Measurements from ENCODE around the gene MLF2.
"Not testable (repeated sequence)": the region's sequence is repeated elsewhere in the genome, so short reads cannot be mapped to it uniquely, and the experiment has no call there.

Gene MLF2

DNA sequence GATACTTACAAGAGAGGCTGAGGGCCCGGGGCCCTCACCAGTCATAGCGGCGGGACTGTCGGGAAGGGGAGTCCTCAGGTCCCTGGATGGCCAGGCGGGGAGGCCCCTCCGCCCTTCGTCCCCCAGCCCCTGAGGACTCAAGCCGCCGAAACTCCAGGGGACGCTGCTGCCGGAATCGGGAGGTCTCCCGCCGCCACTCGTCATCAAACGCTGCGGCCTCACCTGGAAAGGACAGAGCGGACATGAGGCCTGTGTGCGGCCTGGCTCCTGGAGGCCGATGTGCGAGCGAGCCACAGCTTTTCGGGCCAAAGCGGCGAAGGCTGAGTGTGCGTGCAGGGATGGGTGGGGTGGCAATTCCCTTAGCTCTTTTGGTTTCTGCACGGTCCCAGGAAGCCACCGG is 4.2 kb downstream of the MLF2 start:
- Histone ChIP-seq H3K27me3 (replicated peaks) (no peaks in the 10 kb centered on the region), H3K4me3 (ENCODE audit: low read depth, low read length) (no peak overlapping the region), H3K36me3 (replicated peaks) (peaks cover 55% of the 10 kb centered on the region), H3K27ac (no peak overlapping the region)
- TF ChIP-seq CTCF (IDR thresholded peaks at IDR 0.05; ENCODE audit: low read depth, low read length, missing control alignments), result no peak
- DNase-seq, result no peak
- in situ Hi-C loops (cut with HindIII; ENCODE audit: low pct_ligation_motif_present, low sequenced_read_pairs), result no loop called here

DNA sequence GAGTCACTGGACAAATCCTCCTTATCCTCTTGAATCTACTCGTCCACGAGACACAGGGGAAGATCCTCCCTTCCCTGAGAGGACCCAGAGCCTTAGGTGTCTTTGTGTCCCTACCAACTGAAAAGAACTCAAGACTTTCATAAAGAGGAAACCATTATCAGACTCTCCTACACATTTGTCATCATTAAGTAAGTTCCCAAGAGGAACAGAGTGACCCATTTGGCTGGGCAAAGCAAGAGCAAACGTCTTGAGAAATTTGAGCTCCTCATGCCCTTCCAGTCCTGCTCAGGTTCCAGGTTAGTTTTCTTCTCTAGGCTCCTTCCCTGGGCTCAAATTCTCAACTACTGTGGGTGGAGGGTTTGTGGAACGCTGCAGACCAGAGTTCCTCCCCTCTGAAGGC is 5.7 kb downstream of the MLF2 start:
- no peaks in the 10 kb centered on the region for H3K27me3 ChIP-seq (replicated peaks)
- peaks cover 55% of the 10 kb centered on the region for H3K36me3 ChIP-seq (replicated peaks)
- no peak for TF ChIP-seq CTCF (IDR thresholded peaks at IDR 0.05; ENCODE audit: low read depth, low read length, missing control alignments)
- no peak overlapping the region for H3K27ac ChIP-seq
- H3K4me3 ChIP-seq (ENCODE audit: low read depth, low read length), result no peak overlapping the region
- no peak for DNase-seq
- in situ Hi-C loops (cut with HindIII; ENCODE audit: low pct_ligation_motif_present, low sequenced_read_pairs), result no loop called here

DNA sequence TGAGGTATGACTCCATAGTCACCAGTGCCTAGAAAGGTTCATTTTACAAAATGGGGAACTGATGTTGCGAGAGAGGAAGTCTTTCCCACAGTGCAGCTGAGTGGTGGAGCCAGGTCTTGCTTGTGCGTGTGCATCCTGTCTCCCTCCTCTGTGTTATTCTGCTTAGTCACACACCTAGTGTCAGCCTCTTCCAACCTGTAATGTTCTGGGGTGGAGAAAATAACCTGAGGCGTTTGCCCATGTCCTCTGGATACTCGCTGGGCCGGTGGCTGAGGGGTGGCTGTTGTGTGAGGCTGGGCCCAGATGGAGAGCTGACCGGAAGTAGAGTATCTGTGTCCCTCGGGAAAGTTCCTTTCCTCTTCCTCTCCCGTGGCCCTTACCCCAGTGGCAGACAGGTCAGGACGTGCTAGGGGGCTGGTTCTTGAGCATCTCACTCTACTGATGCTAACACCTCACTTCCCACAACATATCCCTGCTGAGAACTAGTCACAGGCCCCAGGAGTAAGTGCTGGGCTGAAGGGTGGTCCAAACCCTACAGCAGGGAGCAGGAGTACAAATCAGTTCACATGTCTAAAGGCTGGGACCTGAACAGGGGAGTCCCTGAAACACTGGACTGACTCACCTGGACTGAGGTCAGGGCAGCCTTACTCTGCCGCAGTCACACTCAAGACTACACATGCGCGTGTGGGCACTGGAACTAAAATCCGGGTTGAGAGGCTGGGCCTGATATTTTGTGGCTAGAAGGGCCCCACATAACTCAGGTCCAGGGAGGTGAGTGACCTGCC is 7.0 kb downstream of the MLF2 start:
- in situ Hi-C loops (cut with HindIII; ENCODE audit: low pct_ligation_motif_present, low sequenced_read_pairs), result no loop called here
- Histone ChIP-seq H3K27me3 (replicated peaks) (no peaks in the 10 kb centered on the region), H3K27ac (no peak overlapping the region), H3K36me3 (replicated peaks) (peaks cover 46% of the 10 kb centered on the region), H3K4me3 (ENCODE audit: low read depth, low read length) (no peak overlapping the region)
- TF ChIP-seq CTCF (IDR thresholded peaks at IDR 0.05; ENCODE audit: low read depth, low read length, missing control alignments), result no peak
- DNase-seq, result no peak

DNA sequence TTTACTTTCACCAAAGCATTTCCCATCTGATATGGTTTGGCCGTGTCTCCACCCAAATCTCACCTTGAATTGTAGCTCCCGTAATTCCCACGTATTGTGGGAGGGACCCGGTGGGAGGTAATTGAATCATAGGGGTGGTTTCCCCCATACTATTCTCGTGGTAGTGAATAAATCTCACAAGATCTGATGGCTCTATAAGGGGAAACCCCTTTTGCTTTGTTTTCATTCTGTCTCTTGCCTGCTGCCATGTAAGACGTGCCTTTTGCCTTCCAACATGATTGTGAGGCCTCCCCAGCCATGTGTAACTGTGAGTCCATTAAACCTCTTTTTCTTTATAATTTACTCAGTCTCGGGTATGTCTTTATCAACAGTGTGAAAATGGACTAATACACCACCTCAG is 9.6 kb downstream of the MLF2 start:
- H3K27ac ChIP-seq; DNase-seq; in situ Hi-C loops (cut with HindIII; ENCODE audit: low pct_ligation_motif_present, low sequenced_read_pairs); H3K27me3 ChIP-seq (replicated peaks); H3K4me3 ChIP-seq (ENCODE audit: low read depth, low read length): not testable (repeated sequence)
- peaks cover 21% of the 10 kb centered on the region for H3K36me3 ChIP-seq (replicated peaks)

DNA sequence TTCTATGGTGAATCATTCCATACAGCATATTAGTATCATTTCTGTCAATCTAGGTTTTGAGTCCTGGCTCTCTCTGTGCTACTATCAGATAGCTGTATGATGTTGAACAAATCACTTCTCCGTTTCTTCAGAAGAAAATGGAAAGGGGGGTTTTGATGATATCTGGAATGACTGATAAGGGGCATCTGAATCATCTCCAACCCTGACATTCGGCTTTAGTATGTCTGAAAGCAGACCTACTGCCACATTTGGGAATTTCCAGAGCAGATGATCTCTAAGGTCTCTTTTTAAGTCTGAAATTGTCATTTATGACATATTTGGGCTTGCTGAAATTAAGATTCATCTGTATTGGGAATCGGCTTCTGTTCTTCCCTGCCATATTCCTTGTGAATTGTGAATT is 10.1 kb downstream of the MLF2 start:
- no peaks in the 10 kb centered on the region for H3K27me3 ChIP-seq (replicated peaks)
- in situ Hi-C loops (cut with HindIII; ENCODE audit: low pct_ligation_motif_present, low sequenced_read_pairs), result no loop called here
- H3K4me3 ChIP-seq (ENCODE audit: low read depth, low read length), result no peak overlapping the region
- no peak for TF ChIP-seq CTCF (IDR thresholded peaks at IDR 0.05; ENCODE audit: low read depth, low read length, missing control alignments)
- peaks cover 16% of the 10 kb centered on the region for H3K36me3 ChIP-seq (replicated peaks)
- H3K27ac ChIP-seq, result no peak overlapping the region
- no peak for DNase-seq

- DNase-seq; H3K36me3 ChIP-seq (replicated peaks); H3K4me3 ChIP-seq (ENCODE audit: low read depth, low read length); H3K27me3 ChIP-seq (replicated peaks); in situ Hi-C loops (cut with HindIII; ENCODE audit: low pct_ligation_motif_present, low sequenced_read_pairs); H3K27ac ChIP-seq: not testable (repeated sequence)
Measured at GRCh38 chr12:6742080-6742479, 10.9 kb downstream of the MLF2 start.

GRCh38 chr12:6736754-6737153 is 16.2 kb downstream of the MLF2 start:
- no peak for TF ChIP-seq CTCF (IDR thresholded peaks at IDR 0.05; ENCODE audit: low read depth, low read length, missing control alignments)
- in situ Hi-C loops (cut with HindIII; ENCODE audit: low pct_ligation_motif_present, low sequenced_read_pairs), result no loop called here
- DNase-seq, result no peak
- no peak overlapping the region for H3K27ac ChIP-seq
- no peak overlapping the region for H3K4me3 ChIP-seq (ENCODE audit: low read depth, low read length)
- no peaks in the 10 kb centered on the region for H3K27me3 ChIP-seq (replicated peaks)
- H3K36me3 ChIP-seq (replicated peaks), result peaks cover 3% of the 10 kb centered on the region
